ENCODE results near the gene TMEM269.

DNA sequence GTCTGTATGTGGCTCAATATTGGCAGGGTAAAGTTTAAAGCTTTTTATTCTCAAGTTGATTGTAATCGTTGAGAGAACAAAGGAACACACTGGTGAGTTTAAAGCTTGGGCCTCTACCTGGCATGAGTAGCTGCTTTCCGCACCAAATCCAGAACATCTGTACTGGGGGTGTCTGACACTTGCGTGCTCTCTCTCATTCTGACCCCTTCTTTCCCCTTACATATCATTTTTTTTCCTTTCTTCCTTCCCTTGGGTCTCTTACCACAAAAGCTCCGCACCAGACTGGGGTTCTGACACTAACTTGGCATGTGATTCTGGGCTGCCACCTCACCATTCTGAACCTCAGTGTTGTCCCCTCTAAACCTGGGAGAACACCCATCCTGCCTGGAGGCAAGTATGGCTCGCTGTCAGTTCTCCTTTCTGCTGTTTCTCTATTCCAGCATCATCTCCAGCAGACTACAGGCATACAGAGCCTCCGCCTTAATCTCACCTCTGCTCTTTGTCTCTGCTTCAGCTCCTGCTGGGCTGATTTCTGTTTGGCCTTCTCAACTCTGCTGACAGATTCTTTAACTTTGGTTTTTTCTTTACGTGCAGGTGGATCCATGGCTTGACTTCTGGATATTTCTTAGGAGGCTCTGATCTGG lies 31.3 kb downstream of the TMEM269 start:
- no peak for TF ChIP-seq POLR2A (IDR thresholded peaks at IDR 0.05; ENCODE audit: low read depth, low read length)
- TF ChIP-seq, protein P1, sequence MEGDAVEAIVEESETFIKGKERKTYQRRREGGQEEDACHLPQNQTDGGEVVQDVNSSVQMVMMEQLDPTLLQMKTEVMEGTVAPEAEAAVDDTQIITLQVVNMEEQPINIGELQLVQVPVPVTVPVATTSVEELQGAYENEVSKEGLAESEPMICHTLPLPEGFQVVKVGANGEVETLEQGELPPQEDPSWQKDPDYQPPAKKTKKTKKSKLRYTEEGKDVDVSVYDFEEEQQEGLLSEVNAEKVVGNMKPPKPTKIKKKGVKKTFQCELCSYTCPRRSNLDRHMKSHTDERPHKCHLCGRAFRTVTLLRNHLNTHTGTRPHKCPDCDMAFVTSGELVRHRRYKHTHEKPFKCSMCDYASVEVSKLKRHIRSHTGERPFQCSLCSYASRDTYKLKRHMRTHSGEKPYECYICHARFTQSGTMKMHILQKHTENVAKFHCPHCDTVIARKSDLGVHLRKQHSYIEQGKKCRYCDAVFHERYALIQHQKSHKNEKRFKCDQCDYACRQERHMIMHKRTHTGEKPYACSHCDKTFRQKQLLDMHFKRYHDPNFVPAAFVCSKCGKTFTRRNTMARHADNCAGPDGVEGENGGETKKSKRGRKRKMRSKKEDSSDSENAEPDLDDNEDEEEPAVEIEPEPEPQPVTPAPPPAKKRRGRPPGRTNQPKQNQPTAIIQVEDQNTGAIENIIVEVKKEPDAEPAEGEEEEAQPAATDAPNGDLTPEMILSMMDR (IDR thresholded peaks at IDR 0.05 in 2 of 3, conservative IDR thresholded peaks at IDR 0.05 in 1 of 3; ENCODE audit: control insufficient read depth in 2 of 3, extremely low read depth in 1 of 3, insufficient read depth in 1 of 3, low read depth in 3 of 3, low read length in 3 of 3), result no peak
- TF ChIP-seq, protein P2, sequence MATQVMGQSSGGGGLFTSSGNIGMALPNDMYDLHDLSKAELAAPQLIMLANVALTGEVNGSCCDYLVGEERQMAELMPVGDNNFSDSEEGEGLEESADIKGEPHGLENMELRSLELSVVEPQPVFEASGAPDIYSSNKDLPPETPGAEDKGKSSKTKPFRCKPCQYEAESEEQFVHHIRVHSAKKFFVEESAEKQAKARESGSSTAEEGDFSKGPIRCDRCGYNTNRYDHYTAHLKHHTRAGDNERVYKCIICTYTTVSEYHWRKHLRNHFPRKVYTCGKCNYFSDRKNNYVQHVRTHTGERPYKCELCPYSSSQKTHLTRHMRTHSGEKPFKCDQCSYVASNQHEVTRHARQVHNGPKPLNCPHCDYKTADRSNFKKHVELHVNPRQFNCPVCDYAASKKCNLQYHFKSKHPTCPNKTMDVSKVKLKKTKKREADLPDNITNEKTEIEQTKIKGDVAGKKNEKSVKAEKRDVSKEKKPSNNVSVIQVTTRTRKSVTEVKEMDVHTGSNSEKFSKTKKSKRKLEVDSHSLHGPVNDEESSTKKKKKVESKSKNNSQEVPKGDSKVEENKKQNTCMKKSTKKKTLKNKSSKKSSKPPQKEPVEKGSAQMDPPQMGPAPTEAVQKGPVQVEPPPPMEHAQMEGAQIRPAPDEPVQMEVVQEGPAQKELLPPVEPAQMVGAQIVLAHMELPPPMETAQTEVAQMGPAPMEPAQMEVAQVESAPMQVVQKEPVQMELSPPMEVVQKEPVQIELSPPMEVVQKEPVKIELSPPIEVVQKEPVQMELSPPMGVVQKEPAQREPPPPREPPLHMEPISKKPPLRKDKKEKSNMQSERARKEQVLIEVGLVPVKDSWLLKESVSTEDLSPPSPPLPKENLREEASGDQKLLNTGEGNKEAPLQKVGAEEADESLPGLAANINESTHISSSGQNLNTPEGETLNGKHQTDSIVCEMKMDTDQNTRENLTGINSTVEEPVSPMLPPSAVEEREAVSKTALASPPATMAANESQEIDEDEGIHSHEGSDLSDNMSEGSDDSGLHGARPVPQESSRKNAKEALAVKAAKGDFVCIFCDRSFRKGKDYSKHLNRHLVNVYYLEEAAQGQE (IDR thresholded peaks at IDR 0.05; ENCODE audit: low read depth, low read length), result no peak
- no peak for TF ChIP-seq EZH2 (IDR thresholded peaks at IDR 0.05; ENCODE audit: borderline replicate concordance, control insufficient read depth, low read depth, low read length)
- TF ChIP-seq SPI1 (IDR thresholded peaks at IDR 0.05; ENCODE audit: borderline replicate concordance, insufficient read depth, low read depth, low read length), result no peak
- TF ChIP-seq CREM (IDR thresholded peaks at IDR 0.05; ENCODE audit: low read depth), result no peak
- no peak for TF ChIP-seq YBX1 (IDR thresholded peaks at IDR 0.05)
- no peak for TF ChIP-seq RELA (IDR thresholded peaks at IDR 0.05; ENCODE audit: borderline replicate concordance, partially characterized antibody)
- no peak for TF ChIP-seq MYC (IDR thresholded peaks at IDR 0.05; ENCODE audit: insufficient read depth, insufficient read length, insufficient replicate concordance, low read length, severe bottlenecking)
- no peak for TF ChIP-seq CHD4 (IDR thresholded peaks at IDR 0.05)

All from GM12878 (cell line).